ENCODE data around the gene SUCO. TPM values are rescaled to one million over a fixed set of nuclear protein-coding genes. Genes with fewer than 3 reads are reported as not detected.

The SUCO gene
- total and polyA plus RNA-seq, 3 donors from 2014 or later, result 47.8 to 139 (median 126) TPM

DNA sequence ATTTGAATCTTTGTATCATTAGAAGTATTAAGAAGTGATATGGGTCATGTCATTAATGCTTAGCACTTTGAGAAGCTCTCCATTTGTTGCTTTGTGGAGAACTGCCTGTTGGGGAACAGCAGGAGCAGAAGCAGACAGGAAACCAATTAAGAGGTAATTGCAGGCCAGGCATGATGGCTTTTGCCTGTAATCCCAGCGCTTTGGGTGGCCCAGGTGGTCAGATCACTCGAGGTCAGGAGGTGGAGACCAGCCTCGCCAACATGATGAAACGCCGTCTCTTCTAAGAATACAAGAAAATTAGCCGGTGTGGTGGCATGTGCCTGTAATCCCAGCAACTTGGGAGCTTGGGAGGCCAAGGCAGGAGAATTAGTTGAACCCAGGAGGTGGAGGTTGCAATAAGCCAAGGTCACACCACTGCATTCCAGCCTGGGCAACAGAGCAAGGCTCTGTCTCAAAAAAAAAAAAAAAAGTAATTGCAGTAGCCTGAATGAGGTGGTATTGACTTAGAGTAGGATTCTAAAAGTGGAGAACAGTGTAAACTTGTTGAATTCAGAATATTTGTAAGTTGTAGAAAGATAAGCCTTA is 68.2 kb downstream of the SUCO start:
- H3K9me3 ChIP-seq, result no peaks in the 10 kb centered on the region
- intact Hi-C loops (cut with DNase I; ENCODE audit: low total_unique reads), result no loop called here
- no peak for DNase-seq
- peaks cover 4% of the 10 kb centered on the region for H3K4me1 ChIP-seq
- no peak overlapping the region for H3K4me3 ChIP-seq
- no peaks in the 10 kb centered on the region for H3K36me3 ChIP-seq (ENCODE audit: low read depth, missing control alignments)
- no peak for TF ChIP-seq CTCF (IDR thresholded peaks at IDR 0.05)
- no peak for TF ChIP-seq POLR2A (IDR thresholded peaks at IDR 0.05)
- no peaks in the 10 kb centered on the region for H3K27me3 ChIP-seq
- H3K27ac ChIP-seq, result no peak overlapping the region
- 92 to 93% methylated on average over 6 of the region's 6 CpGs for WGBS, 2 donors

- no peak for TF ChIP-seq POLR2A (IDR thresholded peaks at IDR 0.05)
- TF ChIP-seq CTCF (IDR thresholded peaks at IDR 0.05), result no peak
- H3K4me1 ChIP-seq, result peaks cover 4% of the 10 kb centered on the region
- no peaks in the 10 kb centered on the region for H3K9me3 ChIP-seq
- H3K27me3 ChIP-seq, result no peaks in the 10 kb centered on the region
- intact Hi-C loops (cut with DNase I; ENCODE audit: low total_unique reads), result no loop called here
- H3K4me3 ChIP-seq, result no peak overlapping the region
- no peak for DNase-seq
- H3K27ac ChIP-seq, result no peak overlapping the region
- H3K36me3 ChIP-seq (ENCODE audit: low read depth, missing control alignments), result no peaks in the 10 kb centered on the region
These were observed 69.8 kb downstream of the SUCO start for GRCh38 chr1:172602706-172603105.

- WGBS, 2 donors, result 85 to 91% methylated on average over 4 of the region's 4 CpGs
- no peak for TF ChIP-seq CTCF (IDR thresholded peaks at IDR 0.05)
- intact Hi-C loops (cut with DNase I; ENCODE audit: low total_unique reads), result no loop called here
- no peak for DNase-seq
- no peak overlapping the region for H3K4me3 ChIP-seq
- no peaks in the 10 kb centered on the region for H3K27me3 ChIP-seq
- no peak overlapping the region for H3K27ac ChIP-seq
- H3K9me3 ChIP-seq, result no peaks in the 10 kb centered on the region
- H3K4me1 ChIP-seq, result peaks cover 4% of the 10 kb centered on the region
- H3K36me3 ChIP-seq (ENCODE audit: low read depth, missing control alignments), result no peaks in the 10 kb centered on the region
These were observed 70.9 kb downstream of the SUCO start for GRCh38 chr1:172603816-172604215.

DNA sequence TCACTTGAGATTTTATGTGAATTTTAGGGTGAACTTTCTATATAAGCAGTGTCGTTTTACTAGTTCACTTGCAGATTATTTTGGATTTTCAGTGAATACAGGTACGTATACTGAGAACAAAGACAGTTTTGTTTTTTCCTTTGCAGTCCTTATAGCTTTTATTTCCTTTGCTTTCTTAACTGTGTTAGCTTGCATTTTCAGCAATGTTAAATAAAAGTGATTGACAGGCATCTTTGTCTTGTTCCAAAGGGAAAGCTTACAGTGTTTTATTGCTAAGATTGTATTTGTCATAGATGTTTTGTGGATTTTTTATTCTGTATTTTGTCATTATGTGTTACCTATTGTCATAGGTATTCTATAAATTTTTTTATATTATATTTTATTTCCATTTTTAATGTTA is 72.7 kb downstream of the SUCO start:
- H3K36me3 ChIP-seq (ENCODE audit: low read depth, missing control alignments), result no peaks in the 10 kb centered on the region
- 86 to 99% methylated on average over 2 of the region's 2 CpGs for WGBS, 2 donors

More for the DNA sequence above, 72.7 kb downstream of the SUCO start:
- intact Hi-C loops (cut with DNase I; ENCODE audit: low total_unique reads), result no loop called here
- Histone ChIP-seq H3K4me1 (peaks cover under 1% of the 10 kb centered on the region), H3K4me3 (no peak overlapping the region), H3K27ac (no peak overlapping the region), H3K27me3 (no peaks in the 10 kb centered on the region), H3K9me3 (no peaks in the 10 kb centered on the region)
- no peak for DNase-seq
- TF ChIP-seq POLR2A (IDR thresholded peaks at IDR 0.05) (no peak), CTCF (IDR thresholded peaks at IDR 0.05) (no peak)
